ENCODE results near the gene LTBP4.
"Not testable (repeated sequence)": the region's sequence is repeated elsewhere in the genome, so short reads cannot be mapped to it uniquely, and the experiment has no call there.

The LTBP4 gene

GRCh38 chr19:40556953-40557530 is 44.1 kb upstream of the LTBP4 start:
- no peak for TF ChIP-seq CTCF (IDR thresholded peaks at IDR 0.05; ENCODE audit: borderline replicate concordance, control extremely low read depth, extremely low read depth, insufficient read depth, missing control alignments)
- in situ Hi-C loops (cut with MboI; ENCODE audit: low sequenced_read_pairs, unreplicated experiment): no loop called here
- no peak for DNase-seq (ENCODE audit: low spot score)

- DNase-seq (ENCODE audit: low spot score): no peak
- no peak for TF ChIP-seq CTCF (IDR thresholded peaks at IDR 0.05; ENCODE audit: borderline replicate concordance, control extremely low read depth, extremely low read depth, insufficient read depth, missing control alignments)
- in situ Hi-C loops (cut with MboI; ENCODE audit: low sequenced_read_pairs, unreplicated experiment): no loop called here
These were observed 41.8 kb upstream of the LTBP4 start for GRCh38 chr19:40559394-40559793.

- in situ Hi-C loops (cut with MboI; ENCODE audit: low sequenced_read_pairs, unreplicated experiment): no loop called here
- DNase-seq (ENCODE audit: low spot score): no peak
- no peak for TF ChIP-seq CTCF (IDR thresholded peaks at IDR 0.05; ENCODE audit: borderline replicate concordance, control extremely low read depth, extremely low read depth, insufficient read depth, missing control alignments)
These were observed 41.1 kb upstream of the LTBP4 start for GRCh38 chr19:40560092-40560507.

GRCh38 chr19:40561947-40562346 is 39.2 kb upstream of the LTBP4 start:
- in situ Hi-C loops (cut with MboI; ENCODE audit: low sequenced_read_pairs, unreplicated experiment): no loop called here
- no peak for TF ChIP-seq CTCF (IDR thresholded peaks at IDR 0.05; ENCODE audit: borderline replicate concordance, control extremely low read depth, extremely low read depth, insufficient read depth, missing control alignments)
- no peak for DNase-seq (ENCODE audit: low spot score)

- in situ Hi-C loops (cut with MboI; ENCODE audit: low sequenced_read_pairs, unreplicated experiment); DNase-seq (ENCODE audit: low spot score): not testable (repeated sequence)
These were observed 36.6 kb upstream of the LTBP4 start for GRCh38 chr19:40564535-40564934.

GRCh38 chr19:40565355-40565754 is 35.8 kb upstream of the LTBP4 start:
- DNase-seq (ENCODE audit: low spot score): no peak

More at GRCh38 chr19:40565355-40565754, 35.8 kb upstream of the LTBP4 start:
- in situ Hi-C loops (cut with MboI; ENCODE audit: low sequenced_read_pairs, unreplicated experiment): no loop called here
- no peak for TF ChIP-seq CTCF (IDR thresholded peaks at IDR 0.05; ENCODE audit: borderline replicate concordance, control extremely low read depth, extremely low read depth, insufficient read depth, missing control alignments)

Data from GM13976 (cell line).